Tibial nerve (tissue), 4 donors: ENCODE data around the gene KLF1. TPM values are rescaled to one million over a fixed set of nuclear protein-coding genes. Genes with fewer than 3 reads are reported as not detected.
"Not testable (repeated sequence)": the region's sequence is repeated elsewhere in the genome, so short reads cannot be mapped to it uniquely, and the experiment has no call there.

ENCODE experiments used
- DNase-seq, 2 donors: peaks; one replicate each; pipeline ENCODE4 v3.0.0-alpha.2; 2019; ENCODE audit warnings: low spot score in 2 of 2
- H3K27ac ChIP-seq, 4 donors: fragments of 200-600 bp; sonication (generic) in 3 of 4; one replicate each; pipeline ENCODE4 v1.5.1; 2017 to 2019; ENCODE audit warnings: mild to moderate bottlenecking in 1 of 4
- H3K27me3 ChIP-seq, 2 donors: fragments of 200-600 bp; sonication (generic) in 1 of 2; one replicate each; pipeline versions ENCODE4 v1.5.1 to v1.6.0; 2017 to 2019
- H3K36me3 ChIP-seq, 3 donors: fragments of 200-600 bp; sonication (generic); one replicate each; pipeline ENCODE4 v1.5.1; 2018 to 2019
- H3K4me1 ChIP-seq, 4 donors: fragments of 200-600 bp; sonication (generic) in 3 of 4; one replicate each; pipeline ENCODE4 v1.5.1; 2017 to 2019
- H3K4me3 ChIP-seq, 4 donors: fragments of 200-600 bp; sonication (generic) in 3 of 4; one replicate each; pipeline ENCODE4 v1.5.1; 2017 to 2019; ENCODE audit warnings: mild to moderate bottlenecking in 1 of 4, moderate library complexity in 1 of 4
- H3K9me3 ChIP-seq, 4 donors: fragments of 200-600 bp; sonication (generic) in 3 of 4; one replicate each; pipeline ENCODE4 v1.5.1; 2017 to 2019
- EP300 ChIP-seq, 2 donors: sonication (generic); formaldehyde crosslinking; IDR thresholded peaks; one replicate each; pipeline ENCODE4 v1.6.1; 2017; ENCODE audit warnings: antibody characterized with exemption in 2 of 2, mild to moderate bottlenecking in 1 of 2
- POLR2A ChIP-seq, 2 donors: fragments of 450-650 bp; IDR thresholded peaks; one replicate each; pipeline ENCODE4 v1.6.1; 2017; ENCODE audit warnings: antibody characterized with exemption in 2 of 2, mild to moderate bottlenecking in 2 of 2, moderate library complexity in 2 of 2
- WGBS, 2 donors: methylation state at CpG; one replicate each; pipeline ENCODE4 v1.1.5; 2018; 5-methylcytosine and 5-hydroxymethylcytosine counted together
- total RNA-seq, 4 donors: library from RNA; depleted of rRNA; stranded (reverse); fragments of >200 nt; gene quantifications; one replicate each; pipeline ENCODE4 v1.1.0, GENCODE V29; 2016
- TF ChIP-seq, protein P1 (sequence below), 5 experiments: fragments of 200-600 bp in 3 of 5; fragments of 450-650 bp in 2 of 5; sonication (generic) in 3 of 5; IDR thresholded peaks; one replicate each; pipeline ENCODE4 v1.5.1; 2016 to 2019; ENCODE audit warnings: antibody characterized with exemption in 5 of 5, mild to moderate bottlenecking in 3 of 5, moderate library complexity in 2 of 5

The KLF1 gene
- total RNA-seq, 4 donors from 2014 or later: not detected

DNA sequence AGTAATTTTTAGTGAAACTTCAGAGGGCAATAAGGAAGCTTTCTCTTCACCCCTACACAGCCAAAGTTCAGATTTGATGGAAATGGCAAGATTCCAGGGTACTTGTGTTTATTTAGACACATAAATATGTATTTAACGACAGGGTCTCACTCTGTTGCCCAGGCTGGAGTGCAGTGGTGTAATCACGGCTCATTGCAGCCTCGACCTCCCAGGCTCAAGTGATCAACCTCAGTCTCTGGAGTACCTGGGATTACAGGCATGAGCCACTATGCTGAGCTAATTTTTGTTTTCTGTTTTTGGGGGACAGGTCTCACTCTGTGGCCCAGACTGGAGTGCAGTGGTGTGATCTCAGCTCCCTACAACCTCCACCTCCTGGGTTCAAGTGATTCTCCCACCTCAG is 34.0 kb upstream of the KLF1 start:
- WGBS, 2 donors: 49 to 59% methylated on average over 3 of the region's 3 CpGs
- Histone ChIP-seq H3K4me3 (no peak overlapping the region), H3K36me3 (peaks cover 0 to 40% (median 25%) of the 10 kb centered on the region in 3 donors), H3K27me3 (no peaks in the 10 kb centered on the region), H3K9me3 (no peaks in the 10 kb centered on the region), H3K4me1 (peaks cover 0 to 13% (median 4%) of the 10 kb centered on the region in 4 donors), H3K27ac (no peak overlapping the region)
- DNase-seq: no peak
- TF ChIP-seq POLR2A (IDR thresholded peaks at IDR 0.05) (no peak), EP300 (IDR thresholded peaks at IDR 0.05) (no peak)
- TF ChIP-seq, protein P1, sequence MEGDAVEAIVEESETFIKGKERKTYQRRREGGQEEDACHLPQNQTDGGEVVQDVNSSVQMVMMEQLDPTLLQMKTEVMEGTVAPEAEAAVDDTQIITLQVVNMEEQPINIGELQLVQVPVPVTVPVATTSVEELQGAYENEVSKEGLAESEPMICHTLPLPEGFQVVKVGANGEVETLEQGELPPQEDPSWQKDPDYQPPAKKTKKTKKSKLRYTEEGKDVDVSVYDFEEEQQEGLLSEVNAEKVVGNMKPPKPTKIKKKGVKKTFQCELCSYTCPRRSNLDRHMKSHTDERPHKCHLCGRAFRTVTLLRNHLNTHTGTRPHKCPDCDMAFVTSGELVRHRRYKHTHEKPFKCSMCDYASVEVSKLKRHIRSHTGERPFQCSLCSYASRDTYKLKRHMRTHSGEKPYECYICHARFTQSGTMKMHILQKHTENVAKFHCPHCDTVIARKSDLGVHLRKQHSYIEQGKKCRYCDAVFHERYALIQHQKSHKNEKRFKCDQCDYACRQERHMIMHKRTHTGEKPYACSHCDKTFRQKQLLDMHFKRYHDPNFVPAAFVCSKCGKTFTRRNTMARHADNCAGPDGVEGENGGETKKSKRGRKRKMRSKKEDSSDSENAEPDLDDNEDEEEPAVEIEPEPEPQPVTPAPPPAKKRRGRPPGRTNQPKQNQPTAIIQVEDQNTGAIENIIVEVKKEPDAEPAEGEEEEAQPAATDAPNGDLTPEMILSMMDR (IDR thresholded peaks at IDR 0.05): no peak

DNA sequence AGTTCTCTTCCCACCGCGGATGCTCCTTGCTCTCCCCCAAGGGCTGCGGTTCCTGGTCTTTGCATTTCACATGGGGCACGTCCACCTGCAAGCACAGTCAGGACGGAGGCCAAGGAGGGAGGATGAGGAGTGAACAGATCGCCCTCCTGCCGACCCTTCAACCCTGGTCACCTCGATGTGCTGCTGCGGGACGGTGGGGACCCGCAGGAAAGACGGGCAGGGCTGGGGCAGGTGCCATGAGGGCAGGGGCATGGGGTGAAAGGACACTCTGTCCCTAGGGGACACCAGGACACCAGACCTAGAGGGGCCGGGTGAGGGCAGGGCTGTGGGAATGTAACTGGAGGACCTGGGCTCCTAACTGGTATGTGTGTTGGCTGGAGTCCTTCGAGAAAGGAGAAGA is 31.3 kb upstream of the KLF1 start:
- Histone ChIP-seq H3K27me3 (no peaks in the 10 kb centered on the region), H3K9me3 (no peaks in the 10 kb centered on the region), H3K36me3 (peaks cover 0 to 12% (median 5%) of the 10 kb centered on the region in 3 donors), H3K4me3 (no peak overlapping the region), H3K27ac (no peak overlapping the region), H3K4me1 (peaks cover 0 to 22% (median 12%) of the 10 kb centered on the region in 4 donors)
- TF ChIP-seq, protein P1 (IDR thresholded peaks at IDR 0.05): no peak
- 93% methylated on average over 14 of the region's 14 CpGs for WGBS, 2 donors
- no peak for DNase-seq

DNA sequence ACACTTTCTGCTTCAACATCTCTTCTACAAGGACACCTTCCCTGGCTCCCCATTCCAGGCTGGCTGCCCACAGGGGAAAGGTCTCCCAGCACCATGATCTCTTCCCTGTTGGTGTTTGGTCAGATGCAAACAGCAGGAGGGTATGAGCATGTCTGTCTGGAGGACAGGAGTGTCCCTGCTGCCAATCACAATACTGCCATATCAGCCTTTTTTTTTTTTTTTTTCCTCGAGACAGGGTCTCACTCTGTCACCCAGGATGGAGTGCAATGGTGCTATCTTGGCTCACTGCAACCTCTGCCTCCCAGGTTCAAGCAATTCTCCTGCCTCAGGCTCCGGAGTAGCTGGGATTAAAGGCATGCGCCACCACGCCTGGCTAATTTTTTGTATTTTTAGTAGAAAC is 28.9 kb upstream of the KLF1 start:
- H3K9me3 ChIP-seq, DNase-seq, H3K4me3 ChIP-seq, H3K36me3 ChIP-seq, H3K27me3 ChIP-seq, H3K27ac ChIP-seq: not testable (repeated sequence)
- WGBS, 2 donors: 82% methylated on average over 4 of the region's 4 CpGs
- peaks cover 0 to 38% (median 20%) of the 10 kb centered on the region in 4 donors for H3K4me1 ChIP-seq

DNA sequence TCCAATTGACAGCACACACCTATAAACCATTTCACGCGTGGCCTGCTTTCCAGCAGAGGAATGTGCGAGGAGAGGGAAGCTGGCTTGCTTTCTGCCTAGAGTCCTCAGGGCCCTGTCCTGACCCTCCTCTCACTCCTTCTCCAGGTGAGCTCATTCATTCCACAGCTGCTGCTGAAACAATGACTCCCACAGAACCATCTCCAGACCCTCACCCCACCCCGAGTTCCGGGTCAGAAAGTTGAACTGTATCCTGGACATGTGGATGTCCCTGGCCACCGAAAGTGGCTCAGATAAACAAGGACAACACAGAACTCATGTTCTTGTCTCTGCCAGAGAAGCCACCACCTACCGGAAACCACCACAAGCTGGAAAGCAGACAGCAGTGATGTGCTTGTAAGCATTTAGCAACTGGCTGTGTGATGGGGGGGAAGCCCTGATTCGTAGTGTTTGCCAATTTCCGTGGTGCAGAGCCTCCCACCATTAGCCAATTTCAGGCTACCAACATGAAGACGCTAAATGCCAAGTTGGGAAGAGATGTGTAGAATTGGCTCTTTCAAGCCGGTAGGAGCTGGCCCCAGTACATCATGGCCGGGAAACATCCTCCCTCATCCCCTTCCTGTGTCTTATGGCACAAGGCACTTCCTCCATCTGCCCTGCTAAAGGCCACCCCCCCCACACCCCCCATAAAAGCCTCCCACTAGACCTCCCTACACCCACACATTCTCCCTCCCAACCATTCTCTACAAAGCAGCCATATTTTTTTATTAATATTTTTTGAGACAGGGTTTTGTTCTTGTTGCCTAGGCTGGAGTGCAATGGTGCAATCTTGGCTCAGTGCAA is 27.1 kb upstream of the KLF1 start:
- Histone ChIP-seq H3K4me3 (peak overlapping the region in 1 of 4 donors; percentile 7), H3K27ac (peak overlapping the region; percentile 30 to 86 (median 78))

DNA sequence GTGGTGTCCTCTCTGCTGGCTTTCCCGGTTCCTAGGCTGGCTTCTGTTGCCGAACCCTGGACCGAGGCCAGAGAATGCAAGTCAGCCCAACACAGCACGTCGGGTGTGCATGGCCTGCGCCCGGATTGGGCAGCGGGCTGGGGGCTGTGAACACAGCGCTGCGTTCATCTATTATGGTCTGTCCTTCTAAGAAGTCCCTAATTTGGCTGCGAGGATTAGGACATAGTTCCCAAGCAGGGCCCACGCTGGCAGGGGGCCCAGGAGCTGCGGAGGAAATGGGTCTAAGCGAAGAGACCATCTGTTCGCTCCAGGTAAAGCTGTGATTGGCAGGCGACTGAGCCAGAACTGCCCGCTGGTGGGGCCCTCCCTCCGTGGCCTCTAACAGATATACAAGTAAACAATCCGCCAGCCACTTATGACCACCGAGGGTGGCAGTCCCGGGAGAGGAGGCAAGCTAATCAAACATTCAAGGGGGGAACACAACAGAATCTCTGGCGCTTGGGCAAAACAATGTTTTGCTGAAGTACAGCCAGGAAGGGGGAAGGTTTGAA is 26.1 kb upstream of the KLF1 start:
- peak overlapping the region in 2 of 4 donors; percentile 7 to 25 for H3K4me3 ChIP-seq

More for the DNA sequence above, 27.1 kb upstream of the KLF1 start:
- peak in 1 of 2 donors; percentile 9 for TF ChIP-seq EP300 (IDR thresholded peaks at IDR 0.05)
- TF ChIP-seq, protein P1 (IDR thresholded peaks at IDR 0.05): no peak
- H3K4me1 ChIP-seq: peaks cover 0 to 32% (median 19%) of the 10 kb centered on the region in 4 donors
- H3K36me3 ChIP-seq: no peaks in the 10 kb centered on the region
- 52 to 63% methylated on average over 12 of the region's 12 CpGs for WGBS, 2 donors
- H3K9me3 ChIP-seq: no peaks in the 10 kb centered on the region
- peak in 1 of 2 donors; percentile 39 for DNase-seq
- no peaks in the 10 kb centered on the region for H3K27me3 ChIP-seq

More for the DNA sequence above, 26.1 kb upstream of the KLF1 start:
- Histone ChIP-seq H3K9me3 (no peaks in the 10 kb centered on the region), H3K27ac (peak overlapping the region; percentile 30 to 86 (median 78)), H3K27me3 (no peaks in the 10 kb centered on the region), H3K4me1 (peaks cover 0 to 25% (median 16%) of the 10 kb centered on the region in 4 donors), H3K36me3 (no peaks in the 10 kb centered on the region)
- 0 to 5% methylated on average over 18 to 22 of the region's 22 CpGs for WGBS, 2 donors
- peak; percentile 63 to 68 for DNase-seq
- TF ChIP-seq EP300 (IDR thresholded peaks at IDR 0.05): peak in 1 of 2 donors; percentile 57
- TF ChIP-seq, protein P1 (IDR thresholded peaks at IDR 0.05): no peak
